Activated CD4-positive, alpha-beta T cell treated with anti-CD3 and anti-CD28 coated beads, Interleukin-2, amount 50 U/mL, for 48 hours (primary cell): ENCODE measurements around the gene COL24A1.

Experiments
- DNase-seq, 2 experiments: peaks; one replicate each; pipeline ENCODE4 v3.0.0-alpha.2; 2020

Gene COL24A1

DNA sequence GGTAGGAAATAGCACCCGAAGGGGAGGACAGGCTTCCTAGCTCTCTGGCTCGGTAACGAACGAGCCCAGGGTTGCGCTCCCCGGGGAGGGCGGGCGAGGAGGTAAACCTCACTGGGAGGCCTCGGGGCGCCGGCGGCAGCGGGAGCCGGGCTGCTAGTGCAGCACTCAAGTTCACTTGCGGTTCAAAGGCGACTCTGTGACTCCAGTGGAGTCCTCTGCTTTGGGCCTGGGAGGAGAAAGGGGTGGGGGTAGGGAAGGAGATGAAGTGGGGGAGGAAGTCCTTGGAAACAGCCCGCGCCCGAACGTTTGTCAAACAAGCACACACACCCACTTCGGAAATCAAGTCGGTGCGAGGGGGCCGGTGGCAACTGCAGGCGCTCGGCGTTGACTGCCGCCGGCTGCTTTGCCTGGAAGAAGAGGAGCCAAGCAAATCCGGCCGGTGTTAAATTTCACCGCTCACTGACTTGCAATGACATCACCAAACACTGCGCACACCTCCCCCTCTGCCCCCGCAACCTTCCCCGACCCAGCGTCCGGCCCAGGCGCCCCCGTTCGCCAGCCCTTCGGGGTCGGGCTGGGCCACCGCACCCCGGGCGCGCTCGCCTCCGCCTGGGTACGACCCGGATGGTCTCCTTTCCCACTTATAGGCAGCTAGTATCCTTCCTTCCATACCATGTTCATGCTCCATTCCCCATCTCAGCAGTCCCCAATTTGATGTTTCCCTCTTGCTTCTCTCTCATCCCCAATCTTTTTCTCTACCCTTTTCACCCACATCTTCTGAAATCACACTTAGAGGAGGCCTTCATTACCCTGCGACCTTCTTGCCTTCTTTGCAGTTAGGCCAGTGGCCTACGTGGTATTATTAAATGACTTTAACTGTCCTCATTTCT lies at the start of gene COL24A1:
TSS of gene COL24A1 (minus strand) at position 207 of the 890 bp plus-strand sequence. CDS start 376 bp downstream, outside the sequence.
- DNase-seq, result no peak

DNA sequence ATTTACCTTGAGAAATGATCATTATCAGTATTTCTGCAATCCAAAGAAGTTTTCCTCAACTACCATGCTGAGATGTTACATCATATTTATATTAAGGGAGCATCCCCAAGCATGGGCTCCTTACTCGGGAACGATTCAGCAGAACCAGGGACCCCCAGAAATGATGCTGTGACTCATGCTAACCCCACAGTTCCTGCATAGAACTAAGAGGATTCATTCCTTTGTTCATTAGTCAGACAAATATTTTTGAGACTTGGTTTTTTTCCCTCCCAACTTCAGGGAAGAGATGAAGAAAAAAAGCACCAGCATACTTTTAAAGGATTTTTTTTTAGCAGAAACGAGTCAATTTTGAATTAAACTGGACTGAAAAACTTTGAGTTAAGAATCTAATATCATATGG lies 49.2 kb upstream of the COL24A1 start:
- DNase-seq, result no peak

GRCh38 chr1:86202552-86203340 lies 46.2 kb upstream of the COL24A1 start:
- DNase-seq, result no peak

DNA sequence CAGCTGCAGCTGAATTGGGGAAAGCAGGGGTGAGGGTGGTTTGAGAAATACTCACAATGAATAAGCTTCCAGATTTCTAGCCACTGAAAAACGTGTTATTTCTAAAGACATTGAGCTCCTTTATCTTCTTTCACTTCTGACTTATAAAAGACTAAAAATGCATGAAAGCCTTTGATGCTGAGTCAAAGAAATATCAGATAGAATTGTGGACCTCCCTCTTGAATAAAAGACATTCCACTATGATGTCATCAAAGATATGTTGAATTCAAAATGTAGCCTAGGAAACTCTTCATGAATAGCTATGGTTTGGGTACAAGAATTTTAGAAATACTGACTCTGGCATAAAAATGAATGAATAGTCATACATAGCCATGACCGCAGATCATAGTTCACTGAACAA lies 44.7 kb upstream of the COL24A1 start:
- no peak for DNase-seq

GRCh38 chr1:86200901-86201300 lies 44.3 kb upstream of the COL24A1 start:
- DNase-seq, result no peak

GRCh38 chr1:86197206-86197855 lies 40.8 kb upstream of the COL24A1 start:
- DNase-seq, result no peak

DNA sequence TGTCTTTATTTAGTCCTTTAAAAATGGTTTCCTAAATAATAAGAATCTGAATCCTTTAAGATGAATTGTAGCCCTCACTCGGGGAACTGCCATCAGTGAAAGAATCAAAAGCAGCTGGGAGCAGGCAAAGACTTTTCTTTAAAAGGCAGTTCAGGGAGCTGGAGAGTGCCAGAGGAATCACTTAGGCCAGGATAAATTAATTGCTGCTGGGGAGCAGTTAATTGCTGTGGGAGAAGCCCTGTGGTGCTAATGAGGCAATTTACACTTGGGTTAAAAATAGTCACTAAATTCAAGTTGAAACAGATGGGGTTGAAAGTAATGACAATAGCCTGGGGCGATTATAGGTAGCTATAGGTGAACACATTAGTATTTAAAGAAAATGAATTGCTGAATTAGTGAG lies 38.7 kb upstream of the COL24A1 start:
- no peak for DNase-seq

- DNase-seq, result no peak
Measured at GRCh38 chr1:86194491-86195034, 38.0 kb upstream of the COL24A1 start.

GRCh38 chr1:86192417-86192816 lies 35.8 kb upstream of the COL24A1 start:
- no peak for DNase-seq

GRCh38 chr1:86191958-86192357 lies 35.4 kb upstream of the COL24A1 start:
- DNase-seq, result no peak

DNA sequence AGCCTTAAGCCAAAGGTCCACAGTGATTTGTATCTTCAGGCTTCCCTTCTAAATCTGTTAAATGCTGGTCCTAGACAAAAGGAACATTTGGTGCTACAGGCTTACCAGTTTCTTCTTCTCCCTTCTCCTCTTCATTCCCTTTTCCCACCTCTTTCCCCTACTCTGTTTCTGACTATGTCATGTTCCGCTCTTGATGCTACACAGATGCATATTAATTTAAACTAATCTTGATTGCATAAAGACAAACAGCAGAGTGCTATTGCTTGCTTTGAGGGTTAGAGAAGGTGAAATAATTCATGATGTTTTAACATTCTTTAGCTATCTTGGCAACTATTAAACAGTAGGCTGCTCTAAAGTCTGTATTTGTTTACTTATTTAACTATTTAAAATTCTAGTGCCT lies 34.3 kb upstream of the COL24A1 start:
- no peak for DNase-seq

DNA sequence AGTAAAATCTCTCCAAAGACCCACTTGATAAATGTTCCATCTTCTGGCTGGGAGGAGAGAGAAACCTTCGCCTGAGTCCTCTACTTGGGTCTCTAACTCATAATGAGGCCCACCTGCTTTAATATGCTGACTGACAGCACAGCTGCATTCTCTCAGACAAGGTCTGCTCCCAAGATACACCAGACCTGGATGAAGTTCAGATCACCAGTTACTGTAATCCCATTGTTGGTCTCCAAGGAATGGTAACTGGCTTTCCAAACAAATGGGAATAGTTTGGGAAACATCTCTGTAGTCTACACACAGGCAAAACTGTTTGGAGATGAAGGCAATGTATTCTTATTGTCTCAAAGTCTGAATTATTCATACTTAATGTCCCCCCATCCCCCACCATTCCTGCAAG lies 27.9 kb upstream of the COL24A1 start:
- no peak for DNase-seq

DNA sequence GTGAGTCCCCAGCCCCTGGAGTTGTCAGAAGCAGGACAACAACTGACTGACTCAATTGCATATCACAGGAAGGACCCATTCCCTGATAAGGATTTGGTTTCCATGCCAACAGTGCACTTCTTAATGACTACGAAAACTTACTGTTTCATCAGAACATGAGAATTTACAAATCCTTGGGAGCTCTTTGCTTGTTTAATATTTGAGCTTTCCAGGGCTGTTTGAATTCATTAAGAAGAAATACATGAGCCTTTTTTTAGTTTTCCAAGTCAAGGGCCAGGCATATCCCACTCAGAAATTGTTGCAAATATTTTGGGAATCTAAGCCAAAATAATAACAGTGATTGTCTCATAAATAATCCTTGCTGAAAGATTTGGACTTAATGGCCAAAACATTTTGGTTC lies 27.2 kb upstream of the COL24A1 start:
- no peak for DNase-seq

DNA sequence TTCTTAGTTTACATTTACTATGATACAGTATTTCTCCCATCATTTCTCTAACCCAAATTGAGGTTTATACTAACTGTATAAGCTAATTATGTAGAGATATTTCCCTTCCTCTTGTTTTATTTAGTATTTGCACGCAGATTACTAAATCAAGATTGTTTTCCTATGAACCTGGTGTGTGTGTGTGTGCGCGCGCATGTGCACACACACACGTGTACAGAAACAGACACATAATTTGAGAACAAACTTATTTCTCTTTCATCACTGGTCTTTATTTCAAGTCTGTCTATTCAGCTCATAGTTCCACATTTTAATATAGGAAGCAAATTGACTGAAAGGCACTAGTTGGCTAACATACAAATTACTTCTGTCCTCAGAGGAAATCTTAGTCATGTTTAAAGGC lies 19.7 kb upstream of the COL24A1 start:
- DNase-seq, result no peak

DNA sequence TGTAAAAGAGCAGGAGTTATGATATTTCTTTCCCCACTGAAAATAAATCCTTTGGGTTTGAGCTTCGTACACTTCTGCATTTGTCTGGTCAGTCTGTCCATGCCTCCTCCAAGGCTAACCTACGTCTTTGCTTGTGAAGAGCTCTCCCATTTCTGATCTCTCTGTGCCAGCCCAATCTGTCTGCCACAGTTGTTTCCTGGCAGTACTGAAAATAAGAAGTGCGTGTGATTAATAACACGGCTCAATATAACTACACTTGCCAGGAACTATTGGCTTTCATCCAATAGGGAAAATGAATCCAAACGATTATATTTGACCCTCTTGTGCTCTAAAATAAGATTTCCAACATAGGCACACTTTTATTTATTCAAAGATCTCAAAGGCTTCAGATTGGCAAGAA lies 19.2 kb upstream of the COL24A1 start:
- DNase-seq, result no peak

DNA sequence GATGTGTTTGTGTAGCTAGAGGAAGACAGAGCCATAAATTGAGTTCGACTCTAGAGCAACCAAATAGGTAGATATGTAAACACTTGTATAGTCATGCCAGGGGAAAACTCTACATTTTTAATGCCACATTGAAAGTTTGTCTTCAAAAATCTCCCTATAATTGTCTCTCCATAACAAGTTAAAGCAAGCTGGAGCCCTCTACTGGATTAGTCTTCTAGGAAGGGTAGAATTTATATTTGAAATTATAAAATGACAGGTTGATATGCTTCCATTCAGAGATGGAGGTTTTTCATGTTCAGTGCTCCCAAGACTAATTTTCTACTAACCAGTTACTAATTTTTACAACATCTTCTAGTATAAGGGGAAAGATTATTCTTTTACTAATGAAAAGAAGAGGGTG lies 13.1 kb upstream of the COL24A1 start:
- no peak for DNase-seq

- no peak for DNase-seq
Measured at GRCh38 chr1:86159800-86160199, 3.2 kb upstream of the COL24A1 start.

DNA sequence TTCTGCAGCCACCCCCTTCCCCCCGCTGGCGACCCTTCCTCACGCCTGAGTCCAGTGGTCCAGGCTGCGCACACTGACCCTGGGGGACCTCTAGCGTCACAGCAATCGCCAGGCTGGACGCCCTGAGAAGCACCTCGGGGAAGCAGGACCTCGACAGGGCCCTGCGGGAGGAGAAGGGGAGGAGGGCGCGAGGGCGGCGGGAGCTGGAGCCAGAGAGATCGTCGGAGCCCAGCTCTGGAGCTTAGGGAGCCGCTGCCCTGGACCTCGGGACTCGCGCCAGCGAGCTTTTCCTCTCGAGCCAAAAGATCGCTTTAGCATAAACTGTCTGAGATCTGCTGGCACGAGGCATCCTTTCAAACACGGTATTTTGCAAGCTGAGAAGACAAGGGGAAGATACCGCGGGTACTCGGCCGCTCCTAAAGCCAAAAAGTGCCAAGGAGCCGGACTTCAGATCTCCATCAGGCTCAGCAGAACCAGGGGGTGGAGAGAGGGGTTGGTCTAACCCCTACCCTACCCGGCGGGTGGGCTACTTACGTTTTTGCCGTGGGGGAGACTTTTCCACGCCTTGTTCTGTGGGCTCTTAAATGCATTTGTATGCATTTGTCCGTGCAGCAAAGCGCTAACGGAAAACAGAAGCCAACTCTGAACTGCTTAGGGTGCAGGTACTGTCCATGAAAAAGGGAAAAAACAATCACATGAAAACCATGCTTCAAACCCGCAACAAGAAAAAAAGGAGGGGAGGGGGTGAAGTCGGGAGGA lies 586 bp downstream of the COL24A1 start:
- no peak for DNase-seq

- DNase-seq, result no peak
Measured at GRCh38 chr1:86155051-86155806, 1.3 kb downstream of the COL24A1 start.

GRCh38 chr1:86154571-86155050 lies 2.0 kb downstream of the COL24A1 start:
- no peak for DNase-seq

GRCh38 chr1:86153836-86154235 lies 2.7 kb downstream of the COL24A1 start:
- no peak for DNase-seq

DNA sequence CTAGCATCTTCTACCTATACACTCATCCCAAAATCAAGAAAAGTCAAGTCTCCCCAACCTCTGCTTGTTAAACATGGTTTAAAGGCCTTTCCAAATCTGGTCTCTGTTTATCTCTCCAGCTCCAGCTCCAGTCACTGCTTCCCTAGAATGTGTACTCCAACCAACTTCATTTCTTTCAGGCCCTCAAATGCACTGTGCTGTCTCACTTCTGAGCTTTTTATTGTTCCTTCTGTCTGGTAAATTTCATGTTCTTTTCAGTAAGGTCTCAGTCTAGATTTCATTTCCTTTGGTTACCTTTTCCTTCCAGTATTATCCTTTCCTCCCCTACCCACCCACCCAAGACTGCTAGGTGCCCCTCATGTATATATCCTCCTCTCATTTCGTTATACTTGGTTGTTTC lies 3.7 kb downstream of the COL24A1 start:
- no peak for DNase-seq
